HG03066 (cell line): ENCODE results near the gene MGAT3.

Experiments
- ATAC-seq: cut with Tn5 transposase; IDR thresholded peaks from one replicate; pipeline ENCODE4 v1.9.1; 2021; ENCODE audit warnings: low read depth; ENCODE audit not compliant: unreplicated experiment

The MGAT3 gene

GRCh38 chr22:39427751-39428596 is 28.8 kb upstream of the MGAT3 start:
- no peak for ATAC-seq

GRCh38 chr22:39428597-39429071 is 28.2 kb upstream of the MGAT3 start:
- no peak for ATAC-seq

- ATAC-seq = no peak
Measured at GRCh38 chr22:39429186-39429585, 27.6 kb upstream of the MGAT3 start.

- no peak for ATAC-seq
Measured at GRCh38 chr22:39429916-39430575, 26.8 kb upstream of the MGAT3 start.

- no peak for ATAC-seq
Measured at GRCh38 chr22:39430576-39431150, 26.1 kb upstream of the MGAT3 start.

GRCh38 chr22:39431216-39431801 is 25.5 kb upstream of the MGAT3 start:
- ATAC-seq = no peak

GRCh38 chr22:39431821-39432251 is 25.0 kb upstream of the MGAT3 start:
- no peak for ATAC-seq

GRCh38 chr22:39432361-39432811 is 24.4 kb upstream of the MGAT3 start:
- no peak for ATAC-seq

GRCh38 chr22:39433476-39434242 is 23.2 kb upstream of the MGAT3 start:
- ATAC-seq = no peak

- no peak for ATAC-seq
Measured at GRCh38 chr22:39434243-39434653, 22.6 kb upstream of the MGAT3 start.

- no peak for ATAC-seq
Measured at GRCh38 chr22:39434721-39435120, 22.1 kb upstream of the MGAT3 start.

- no peak for ATAC-seq
Measured at GRCh38 chr22:39435616-39436015, 21.2 kb upstream of the MGAT3 start.

- ATAC-seq = no peak
Measured at GRCh38 chr22:39437791-39438704, 18.8 kb upstream of the MGAT3 start.

- no peak for ATAC-seq
Measured at GRCh38 chr22:39439170-39439569, 17.6 kb upstream of the MGAT3 start.

GRCh38 chr22:39443398-39443797 is 13.4 kb upstream of the MGAT3 start:
- ATAC-seq = no peak

GRCh38 chr22:39444247-39444800 is 12.5 kb upstream of the MGAT3 start:
- ATAC-seq = no peak

- no peak for ATAC-seq
Measured at GRCh38 chr22:39444937-39445465, 11.8 kb upstream of the MGAT3 start.

- ATAC-seq = no peak
Measured at GRCh38 chr22:39445678-39446077, 11.1 kb upstream of the MGAT3 start.
